ENCODE data around the gene GRK1.

The GRK1 gene

GRCh38 chr13:113659337-113659736 is 7.7 kb upstream of the GRK1 start:
- no peak for TF ChIP-seq CTCF (IDR thresholded peaks at IDR 0.05; ENCODE audit: low read length, missing control alignments)
- DNase-seq (ENCODE audit: low read depth), result no peak
- no peak overlapping the region for H3K4me3 ChIP-seq (replicated peaks; ENCODE audit: low read depth, low read length)

GRCh38 chr13:113660066-113660465 is 7.0 kb upstream of the GRK1 start:
- DNase-seq (ENCODE audit: low read depth), result no peak
- no peak overlapping the region for H3K4me3 ChIP-seq (replicated peaks; ENCODE audit: low read depth, low read length)
- TF ChIP-seq CTCF (IDR thresholded peaks at IDR 0.05; ENCODE audit: low read length, missing control alignments), result no peak

DNA sequence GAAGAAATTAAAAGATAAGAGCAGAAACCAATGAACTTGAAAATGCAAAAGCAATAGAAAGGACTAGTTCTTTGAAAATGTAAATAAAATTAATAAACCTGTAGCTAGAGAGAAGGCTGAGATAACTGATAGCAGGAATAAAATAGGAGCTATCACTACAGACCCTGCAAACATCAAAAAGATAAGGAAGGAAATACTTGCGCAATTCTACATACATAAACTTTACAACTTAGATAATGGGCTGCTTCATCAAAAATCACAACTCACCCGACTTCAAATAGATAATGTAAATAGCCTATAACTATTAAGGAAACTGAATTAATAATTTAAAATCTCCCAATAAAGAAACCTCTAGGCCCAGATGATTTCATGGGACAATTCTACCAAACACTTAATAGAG is 5.5 kb upstream of the GRK1 start:
- no peak for TF ChIP-seq CTCF (IDR thresholded peaks at IDR 0.05; ENCODE audit: low read length, missing control alignments)
- DNase-seq (ENCODE audit: low read depth), result no peak
- no peak overlapping the region for H3K4me3 ChIP-seq (replicated peaks; ENCODE audit: low read depth, low read length)

- no peak for DNase-seq (ENCODE audit: low read depth)
- no peak for TF ChIP-seq CTCF (IDR thresholded peaks at IDR 0.05; ENCODE audit: low read length, missing control alignments)
- no peak overlapping the region for H3K4me3 ChIP-seq (replicated peaks; ENCODE audit: low read depth, low read length)
These were observed 3.1 kb upstream of the GRK1 start for GRCh38 chr13:113663934-113664333.

GRCh38 chr13:113664751-113665596 is 2.0 kb upstream of the GRK1 start:
- no peak overlapping the region for H3K4me3 ChIP-seq (replicated peaks; ENCODE audit: low read depth, low read length)
- DNase-seq (ENCODE audit: low read depth), result no peak
- no peak for TF ChIP-seq CTCF (IDR thresholded peaks at IDR 0.05; ENCODE audit: low read length, missing control alignments)

DNA sequence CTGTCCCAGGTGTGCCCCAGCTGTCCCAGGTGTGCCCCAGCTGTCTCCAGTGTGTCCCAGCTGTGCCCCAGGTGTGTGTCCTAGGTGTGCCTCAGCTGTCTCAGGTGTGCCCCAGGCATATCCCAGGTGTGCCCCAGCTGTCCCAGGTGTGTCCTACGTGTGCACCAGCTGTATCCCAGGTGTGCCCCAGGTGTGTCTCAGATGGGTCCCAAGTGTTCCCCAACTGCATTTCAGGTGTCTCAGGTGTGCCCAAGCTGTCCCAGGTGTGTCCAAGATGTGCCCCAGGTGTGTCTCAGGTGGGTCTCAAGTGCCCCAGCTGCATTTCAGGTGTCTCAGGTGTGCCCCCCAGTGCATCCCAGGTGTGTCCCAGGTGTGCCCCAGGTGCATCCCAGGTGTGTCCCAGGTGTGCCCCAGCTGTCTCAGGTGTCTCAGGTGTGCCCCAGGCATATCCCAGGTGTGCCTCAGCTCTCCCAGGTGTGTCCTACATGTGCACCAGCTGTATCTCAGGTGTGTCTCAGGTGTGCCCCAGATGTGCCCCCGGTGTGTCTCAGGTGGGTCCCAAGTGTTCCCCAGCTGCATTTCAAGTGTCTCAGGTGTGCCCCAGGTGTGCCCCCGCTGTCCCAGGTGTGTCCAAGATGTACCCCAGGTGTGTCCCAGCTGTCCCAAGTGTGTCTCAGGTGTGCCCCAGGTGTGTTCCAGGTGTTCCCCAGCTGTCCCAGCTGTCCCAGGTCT is 1.3 kb upstream of the GRK1 start:
- no peak overlapping the region for H3K4me3 ChIP-seq (replicated peaks; ENCODE audit: low read depth, low read length)
- TF ChIP-seq CTCF (IDR thresholded peaks at IDR 0.05; ENCODE audit: low read length, missing control alignments), result no peak
- DNase-seq (ENCODE audit: low read depth), result no peak

Measured in fibroblast of pulmonary artery (primary cell).